ENCODE results near the gene FRY.

GRCh38 chr13:32039056-32039455, 7.5 kb downstream of the FRY start:
- TF ChIP-seq POLR2A (IDR thresholded peaks at IDR 0.05; ENCODE audit: low read length) (no peak), GATA1 (IDR thresholded peaks at IDR 0.05; ENCODE audit: low read depth, low read length) (no peak)

Data from erythroblast (primary cell).